H1 (cell line): ENCODE measurements around the gene APP. TPM values are rescaled to one million over a fixed set of nuclear protein-coding genes. Genes with fewer than 3 reads are reported as not detected.

ENCODE experiments used
- CTCF ChIA-PET: fragments of 300-600 bp; sonication (Branson Sonifier 250); formaldehyde crosslinking; loops from one replicate; lab custom pipeline; 2021; ENCODE audit not compliant: partially characterized antibody; lab: Charles Lee
- POLR2A ChIA-PET: fragments of 300-600 bp; sonication (Branson Sonifier 250); formaldehyde crosslinking; loops from one replicate; lab custom pipeline; 2021; ENCODE audit warnings: inconsistent platforms; ENCODE audit not compliant: partially characterized antibody; lab: Charles Lee
- DNase-seq, 2 experiments: peaks; one replicate each; pipeline versions ENCODE4 v3.0.0 to v3.0.0-alpha.2; 2010 to 2022; ENCODE audit warnings: low spot score in 2 of 2, low read depth in 1 of 2, mixed read lengths in 1 of 2
- FAIRE-seq: peaks from 2 replicates; lab custom pipeline; 2011; peaks lifted over from hg19 to GRCh38; lab: Jason Lieb, UNC
- H2AFZ ChIP-seq: 2 replicates; pipeline ENCODE4 v1.8.1; 2012; ENCODE audit warnings: low read length, inconsistent platforms
- H2AK5ac ChIP-seq: 2 replicates; pipeline ENCODE4 v1.6.1; 2013; ENCODE audit warnings: low read depth, low read length
- H2BK120ac ChIP-seq: replicated peaks from 2 replicates; pipeline ENCODE3; 2013; ENCODE audit warnings: low read depth, low read length, inconsistent platforms
- H2BK12ac ChIP-seq: 2 replicates; pipeline ENCODE4 v1.6.1; 2013; ENCODE audit warnings: low read depth, low read length
- H2BK15ac ChIP-seq: 2 replicates; pipeline ENCODE4 v1.6.1; 2013; ENCODE audit warnings: low read length
- H2BK20ac ChIP-seq: 2 replicates; pipeline ENCODE4 v1.6.1; 2013; ENCODE audit warnings: low read length
- H2BK5ac ChIP-seq: 2 replicates; pipeline ENCODE4 v1.6.1; 2013; ENCODE audit warnings: low read depth, low read length
- H3K14ac ChIP-seq: 2 replicates; pipeline ENCODE4 v1.6.1; 2013; ENCODE audit warnings: inconsistent platforms; ENCODE audit not compliant: insufficient read length
- H3K18ac ChIP-seq: 2 replicates; pipeline ENCODE4 v1.6.1; 2013; ENCODE audit warnings: low read length; ENCODE audit errors: extremely low read depth
- H3K23ac ChIP-seq: 2 replicates; pipeline ENCODE4 v1.6.1; 2013; ENCODE audit warnings: inconsistent platforms; ENCODE audit not compliant: insufficient read length
- H3K23me2 ChIP-seq: 2 replicates; pipeline ENCODE4 v1.6.1; 2013; ENCODE audit warnings: low read depth, low read length
- H3K27ac ChIP-seq: 2 replicates; pipeline ENCODE4 v1.6.1; 2011; ENCODE audit warnings: low read depth, low read length, inconsistent platforms
- H3K27me3 ChIP-seq, 4 experiments: replicated peaks in 1 of 4; 1 replicate in 1 of 4; 2 replicates in 3 of 4; pipeline versions ENCODE4 v1.6.1 to v1.8.1; 2011 to 2013; ENCODE audit warnings: low read length in 3 of 4, mild to moderate bottlenecking in 3 of 4, inconsistent platforms in 2 of 4, mixed read lengths in 2 of 4, moderate library complexity in 1 of 4; ENCODE audit not compliant: control insufficient read depth in 3 of 4, insufficient read depth in 3 of 4; ENCODE audit errors: extremely low read depth in 1 of 4
- H3K36me3 ChIP-seq, 4 experiments: 2 replicates each; pipeline versions ENCODE4 v1.6.1 to v1.8.1; 2011 to 2013; ENCODE audit warnings: mild to moderate bottlenecking in 4 of 4, low read length in 3 of 4, moderate library complexity in 2 of 4, control low read depth in 1 of 4, inconsistent platforms in 1 of 4; ENCODE audit not compliant: insufficient read depth in 4 of 4, control insufficient read depth in 2 of 4
- H3K4ac ChIP-seq: replicated peaks from 2 replicates; pipeline ENCODE3; 2013; ENCODE audit warnings: low read length, low read depth, mixed read lengths, inconsistent platforms; ENCODE audit not compliant: insufficient read length
- H3K4me1 ChIP-seq, 4 experiments: replicated peaks in 1 of 4; 1 replicate in 1 of 4; 2 replicates in 3 of 4; pipeline versions ENCODE4 v1.6.1 to v1.8.1; 2011 to 2013; ENCODE audit warnings: low read length in 3 of 4, inconsistent platforms in 2 of 4, mixed read lengths in 1 of 4; ENCODE audit not compliant: insufficient read depth in 4 of 4, control insufficient read depth in 3 of 4
- H3K4me2 ChIP-seq, 2 experiments: 2 replicates each; pipeline versions ENCODE4 v1.6.1 to v1.8.1; 2011 to 2013; ENCODE audit warnings: low read depth in 2 of 2, low read length in 2 of 2, control low read depth in 1 of 2, inconsistent platforms in 1 of 2, mild to moderate bottlenecking in 1 of 2; ENCODE audit not compliant: insufficient read depth in 1 of 2
- H3K4me3 ChIP-seq, 4 experiments: fragments of 200-600, 300-600 bp in 1 of 4; sonication (generic), shearing (Covaris generic), sonication (Bioruptor Twin) in 1 of 4; 2 replicates each; pipeline versions ENCODE4 v1.5.1 to v1.8.1; 2011 to 2016; ENCODE audit warnings: low read length in 4 of 4, low read depth in 3 of 4, control low read depth in 2 of 4, inconsistent platforms in 2 of 4, mild to moderate bottlenecking in 2 of 4, mixed read lengths in 1 of 4, moderate library complexity in 1 of 4; ENCODE audit not compliant: insufficient read depth in 2 of 4; ENCODE audit errors: extremely low read depth in 1 of 4
- H3K56ac ChIP-seq: replicated peaks from 2 replicates; pipeline ENCODE3; 2013; ENCODE audit warnings: low read depth, mild to moderate bottlenecking, mixed read lengths, low read length, inconsistent platforms; ENCODE audit not compliant: insufficient read length
- H3K79me1 ChIP-seq: 2 replicates; pipeline ENCODE4 v1.6.1; 2013; ENCODE audit warnings: low read depth, low read length, control low read depth
- H3K79me2 ChIP-seq, 2 experiments: 2 replicates each; pipeline versions ENCODE4 v1.6.1 to v1.8.1; 2012 to 2013; ENCODE audit warnings: low read length in 2 of 2, mild to moderate bottlenecking in 2 of 2, inconsistent platforms in 1 of 2; ENCODE audit not compliant: insufficient read depth in 2 of 2, control insufficient read depth in 1 of 2
- H3K9ac ChIP-seq, 4 experiments: replicated peaks in 1 of 4; 1 replicate in 1 of 4; 2 replicates in 3 of 4; pipeline versions ENCODE4 v1.6.1 to v1.8.1; 2011 to 2013; ENCODE audit warnings: low read depth in 3 of 4, low read length in 3 of 4, control low read depth in 2 of 4, mild to moderate bottlenecking in 2 of 4, moderate library complexity in 2 of 4, inconsistent platforms in 1 of 4; ENCODE audit errors: extremely low read depth in 1 of 4
- H3K9me3 ChIP-seq, 2 experiments: 2 replicates each; pipeline versions ENCODE4 v1.6.1 to v1.8.1; 2012 to 2013; ENCODE audit warnings: mild to moderate bottlenecking in 2 of 2, moderate library complexity in 2 of 2, control low read depth in 1 of 2, inconsistent platforms in 1 of 2, low read depth in 1 of 2, low read length in 1 of 2, mixed read lengths in 1 of 2; ENCODE audit not compliant: insufficient read depth in 2 of 2
- H4K20me1 ChIP-seq, 2 experiments: replicated peaks in 1 of 2; 2 replicates each; pipeline versions ENCODE3 to v1.8.1; 2011 to 2013; ENCODE audit warnings: inconsistent platforms in 2 of 2, low read length in 2 of 2, mild to moderate bottlenecking in 1 of 2; ENCODE audit not compliant: insufficient read depth in 2 of 2, control insufficient read depth in 1 of 2
- H4K5ac ChIP-seq: 2 replicates; pipeline ENCODE4 v1.6.1; 2013; ENCODE audit warnings: low read length, low read depth, mixed read lengths, inconsistent platforms; ENCODE audit not compliant: insufficient read length
- H4K8ac ChIP-seq: 2 replicates; pipeline ENCODE4 v1.8.0; 2013; ENCODE audit warnings: mild to moderate bottlenecking, moderate library complexity, low read length, inconsistent platforms; ENCODE audit not compliant: insufficient read depth; ENCODE audit errors: extremely low read depth
- H4K91ac ChIP-seq: replicated peaks from 2 replicates; pipeline ENCODE3; 2013; ENCODE audit warnings: low read length, mixed read lengths, inconsistent platforms; ENCODE audit not compliant: insufficient read length
- JUN ChIP-seq: IDR thresholded peaks from 2 replicates; pipeline ENCODE4 v1.6.1; 2011; ENCODE audit warnings: low read depth, mild to moderate bottlenecking, improper control_type of control experiment, low read length
- NRF1 ChIP-seq: IDR thresholded peaks from 2 replicates; pipeline ENCODE4 v1.6.1; 2011; ENCODE audit warnings: mild to moderate bottlenecking, low read depth, low read length, improper control_type of control experiment
- SIX5 ChIP-seq: IDR thresholded peaks from 2 replicates; pipeline ENCODE4 v1.6.1; 2011; ENCODE audit warnings: mild to moderate bottlenecking, low read depth, low read length
- WGBS, 2 experiments: shearing (Covaris generic) in 1 of 2; methylation state at CpG; one replicate each; pipeline versions ENCODE4 v1.1.6 to v1.1.7; 2013 to 2015; ENCODE audit warnings: low lambda C conversion rate in 2 of 2, mixed read lengths in 2 of 2, inconsistent platforms in 1 of 2, low coverage in 1 of 2, missing lambda C conversion rate in 1 of 2; ENCODE audit not compliant: insufficient replicate concordance in 2 of 2, insufficient coverage in 1 of 2, insufficient read length in 1 of 2; ENCODE audit errors: extremely low coverage in 1 of 2, missing lambda C conversion rate in 1 of 2; 5-methylcytosine and 5-hydroxymethylcytosine counted together
- polyA plus RNA-seq, 7 experiments: library from polyadenylated mRNA; depleted of rRNA in 3 of 7; stranded (reverse) in 5 of 7; unstranded in 2 of 7; fragments of >200 nt in 5 of 7; fragments of 200-250 nt in 2 of 7; gene quantifications; 1 replicate in 5 of 7; 2 replicates in 1 of 7; 4 replicates in 1 of 7; pipeline versions ENCODE4 v1.2.1 to v1.2.3, GENCODE V29; 2011 to 2013; ENCODE audit warnings: missing spikeins in 2 of 7, mixed read lengths in 2 of 7
- total RNA-seq: library from RNA; stranded (reverse); fragmentation: NEBNext Ultra II Directional; extraction: Animal tissue kit (Norgen Biotek cat#: 25700); gene quantifications from 2 replicates; pipeline ENCODE4 v1.2.1, GENCODE V29; 2021

The APP gene
- total and polyA plus RNA-seq, 2 of the 8 experiments (the other 6 are each of a cell fraction or from before 2014, with no cell fraction given), result 375 to 551 TPM

DNA sequence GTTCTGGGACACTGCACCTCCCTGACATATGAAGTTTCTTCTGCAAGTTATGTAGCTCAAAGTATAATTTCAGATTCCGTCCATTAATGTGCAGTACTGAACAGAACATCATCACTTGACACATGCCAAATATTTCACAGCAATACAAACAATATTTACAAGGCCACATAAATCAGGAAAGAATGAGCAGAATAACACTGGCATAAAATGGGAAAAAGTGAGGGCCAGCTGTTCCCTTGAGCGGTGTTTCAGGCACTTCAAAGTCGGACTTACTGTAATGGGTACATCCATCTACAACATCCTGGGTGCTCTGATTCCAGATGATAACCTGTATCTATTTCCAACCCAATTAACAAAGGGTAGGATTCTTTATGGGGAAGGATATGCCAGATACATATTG is 217.4 kb downstream of the APP start:
- H3K79me1 ChIP-seq, result no peaks in the 10 kb centered on the region
- H4K5ac ChIP-seq, result no peak overlapping the region
- H3K23ac ChIP-seq, result no peak overlapping the region
- FAIRE-seq (no peak), DNase-seq (no peak)
- H2AK5ac ChIP-seq, result no peak overlapping the region
- H3K56ac ChIP-seq, result no peak overlapping the region
- H3K27me3 ChIP-seq, result no peaks in the 10 kb centered on the region
- POLR2A ChIA-PET, result no interaction called here
- H2BK20ac ChIP-seq, result no peak overlapping the region
- H3K4me3 ChIP-seq, result no peak overlapping the region
- H2BK120ac ChIP-seq, result no peak overlapping the region
- no peak overlapping the region for H3K4me2 ChIP-seq
- H3K79me2 ChIP-seq, result peaks cover 0 to 4% of the 10 kb centered on the region in 2 experiments; a peak in 1 of 4 replicates
- H3K23me2 ChIP-seq, result no peaks in the 10 kb centered on the region
- no peak overlapping the region for H2BK5ac ChIP-seq
- H2BK15ac ChIP-seq, result no peak overlapping the region
- no peaks in the 10 kb centered on the region for H3K4me1 ChIP-seq
- H3K9ac ChIP-seq, result no peak overlapping the region
- no peak overlapping the region for H2BK12ac ChIP-seq
- WGBS, 2 experiments, result 90% methylated on average over 3 of the region's 3 CpGs; no CpG with 5 or more reads in 1 of the 2 experiments
- H3K4ac ChIP-seq, result no peak overlapping the region
- no peak overlapping the region for H3K27ac ChIP-seq
- no peak overlapping the region for H2AFZ ChIP-seq
- H3K14ac ChIP-seq, result no peak overlapping the region
- TF ChIP-seq JUN, result no peak
- no peak for TF ChIP-seq NRF1
- TF ChIP-seq SIX5, result no peak
- TF ChIP-seq, all 59 proteins: peak for 0
- CTCF ChIA-PET, result no interaction called here
- Histone ChIP-seq H4K8ac (no peak overlapping the region), H4K91ac (no peak overlapping the region), H3K18ac (no peak overlapping the region), H3K36me3 (peaks cover 6 to 62% (median 31%) of the 10 kb centered on the region in 4 experiments; a peak in 7 of 8 replicates), H3K9me3 (no peaks in the 10 kb centered on the region), H4K20me1 (no peaks in the 10 kb centered on the region)
